HepG2 (cell line): ENCODE data around the gene TMEM95. TPM values are rescaled to one million over a fixed set of nuclear protein-coding genes. Genes with fewer than 3 reads are reported as not detected.

Experiments used
- ATF1 ChIP-seq: IDR thresholded peaks from 2 replicates; pipeline ENCODE4 v1.6.1; 2016; ENCODE audit warnings: mild to moderate bottlenecking, control low read depth
- EZH2 ChIP-seq: conservative IDR thresholded peaks from 2 replicates; pipeline ENCODE4 v1.6.1; 2012; ENCODE audit warnings: mild to moderate bottlenecking, low read depth, low read length, moderate library complexity
- HNRNPL ChIP-seq: fragments of 200-400 bp; formaldehyde crosslinking; IDR thresholded peaks from 2 replicates; pipeline ENCODE4 v1.6.1; 2017; ENCODE audit warnings: mild to moderate bottlenecking, low read depth, low read length
- MEIS1 ChIP-seq: sonication (generic); formaldehyde crosslinking; IDR thresholded peaks from 2 replicates; pipeline ENCODE4 v1.9.0; 2021; ENCODE audit warnings: mild to moderate bottlenecking, missing genetic modification reagents, moderate library complexity, borderline replicate concordance
- PRPF4 ChIP-seq: fragments of 200-400 bp; formaldehyde crosslinking; IDR thresholded peaks from 2 replicates; pipeline ENCODE4 v1.6.1; 2016; ENCODE audit warnings: low read length, low read depth; ENCODE audit not compliant: poor library complexity, severe bottlenecking
- PTBP1 ChIP-seq: fragments of 200-400 bp; formaldehyde crosslinking; IDR thresholded peaks from 2 replicates; pipeline ENCODE4 v1.6.1; 2018; ENCODE audit warnings: low read length, low read depth; ENCODE audit not compliant: poor library complexity, severe bottlenecking
- REXO4 ChIP-seq: sonication (generic); formaldehyde crosslinking; IDR thresholded peaks from 2 replicates; pipeline ENCODE4 v1.8.0; 2022; ENCODE audit warnings: missing genetic modification reagents, mild to moderate bottlenecking, borderline replicate concordance
- RFX1 ChIP-seq: fragments of 450-650 bp; IDR thresholded peaks from 2 replicates; pipeline ENCODE4 v1.6.1; 2017
- SP140L ChIP-seq: sonication (generic); formaldehyde crosslinking; IDR thresholded peaks from 2 replicates; pipeline ENCODE4 v1.4.0; 2020; ENCODE audit warnings: missing genetic modification reagents, borderline replicate concordance
- TCF7 ChIP-seq: sonication (generic); IDR thresholded peaks from 2 replicates; pipeline ENCODE4 v1.6.1; 2016; ENCODE audit warnings: antibody characterized with exemption, low read depth
- ZBTB21 ChIP-seq: sonication (generic); formaldehyde crosslinking; IDR thresholded peaks from 2 replicates; pipeline ENCODE4 v1.4.0; 2020; ENCODE audit warnings: missing genetic modification reagents
- ZIK1 ChIP-seq: sonication (generic); formaldehyde crosslinking; IDR thresholded peaks from 2 replicates; pipeline ENCODE4 v1.5.0; 2020; ENCODE audit warnings: mild to moderate bottlenecking, low read depth, missing genetic modification reagents, borderline replicate concordance
- ZNF224 ChIP-seq: sonication (generic); formaldehyde crosslinking; IDR thresholded peaks from 2 replicates; pipeline ENCODE4 v1.5.0; 2020; ENCODE audit warnings: mild to moderate bottlenecking, missing genetic modification reagents
- ZNF235 ChIP-seq: sonication (generic); formaldehyde crosslinking; IDR thresholded peaks from 2 replicates; pipeline ENCODE4 v1.8.1; 2023; ENCODE audit warnings: mild to moderate bottlenecking, missing genetic modification reagents, borderline replicate concordance
- ZNF446 ChIP-seq: sonication (generic); formaldehyde crosslinking; IDR thresholded peaks from 2 replicates; pipeline ENCODE4 v1.5.0; 2020; ENCODE audit warnings: mild to moderate bottlenecking, missing genetic modification reagents
- ZSCAN20 ChIP-seq: sonication (generic); formaldehyde crosslinking; IDR thresholded peaks from 2 replicates; pipeline ENCODE4 v1.4.0; 2020; ENCODE audit warnings: missing genetic modification reagents, mild to moderate bottlenecking, borderline replicate concordance
- polyA plus RNA-seq, 8 experiments: library from polyadenylated mRNA; depleted of rRNA in 3 of 8; stranded (reverse) in 7 of 8; unstranded in 1 of 8; fragments of >200 nt; fragmentation: Illumina TruSeq in 4 of 8; extraction: Trizol in 4 of 8; gene quantifications; 2 replicates each; pipeline versions ENCODE4 v1.2.1 to v1.2.3, GENCODE V29; 2011 to 2016; ENCODE audit warnings: low read depth in 4 of 8, missing spikeins in 1 of 8, mixed read lengths in 1 of 8; ENCODE audit not compliant: insufficient read depth in 1 of 8
- total RNA-seq, 5 experiments: library from RNA; depleted of rRNA; stranded (reverse); fragments of >200 nt; fragmentation: Illumina TruSeq; extraction: Trizol; gene quantifications; 2 replicates each; pipeline ENCODE4 v1.2.3, GENCODE V29; 2016; ENCODE audit warnings: low read depth in 1 of 5
- TF ChIP-seq, protein P1 (sequence below): sonication (generic); formaldehyde crosslinking; IDR thresholded peaks from 2 replicates; pipeline ENCODE4 v1.4.0; 2020; ENCODE audit warnings: missing genetic modification reagents, borderline replicate concordance
- TF ChIP-seq, protein P2 (sequence below): sonication (generic); formaldehyde crosslinking; IDR thresholded peaks from 2 replicates; pipeline ENCODE4 v1.8.0; 2022; ENCODE audit warnings: missing genetic modification reagents, mild to moderate bottlenecking, moderate library complexity, borderline replicate concordance
- TF ChIP-seq, protein P3 (sequence below): sonication (generic); formaldehyde crosslinking; IDR thresholded peaks from 2 replicates; pipeline ENCODE4 v1.8.0; 2022; ENCODE audit warnings: mild to moderate bottlenecking, missing genetic modification reagents, moderate library complexity
- TF ChIP-seq, protein P4 (sequence below): sonication (generic); formaldehyde crosslinking; IDR thresholded peaks from 2 replicates; pipeline ENCODE4 v1.4.0; 2020; ENCODE audit warnings: missing genetic modification reagents
- TF ChIP-seq, protein P5 (sequence below): IDR thresholded peaks from 2 replicates; pipeline ENCODE4 v1.6.1; 2016; ENCODE audit warnings: missing compliant biosample characterization, missing genetic modification reagents, borderline replicate concordance

The TMEM95 gene
- total and polyA plus RNA-seq, 2 of the 13 experiments (the other 11 are each of a cell fraction or from before 2014, with no cell fraction given), result not detected

DNA sequence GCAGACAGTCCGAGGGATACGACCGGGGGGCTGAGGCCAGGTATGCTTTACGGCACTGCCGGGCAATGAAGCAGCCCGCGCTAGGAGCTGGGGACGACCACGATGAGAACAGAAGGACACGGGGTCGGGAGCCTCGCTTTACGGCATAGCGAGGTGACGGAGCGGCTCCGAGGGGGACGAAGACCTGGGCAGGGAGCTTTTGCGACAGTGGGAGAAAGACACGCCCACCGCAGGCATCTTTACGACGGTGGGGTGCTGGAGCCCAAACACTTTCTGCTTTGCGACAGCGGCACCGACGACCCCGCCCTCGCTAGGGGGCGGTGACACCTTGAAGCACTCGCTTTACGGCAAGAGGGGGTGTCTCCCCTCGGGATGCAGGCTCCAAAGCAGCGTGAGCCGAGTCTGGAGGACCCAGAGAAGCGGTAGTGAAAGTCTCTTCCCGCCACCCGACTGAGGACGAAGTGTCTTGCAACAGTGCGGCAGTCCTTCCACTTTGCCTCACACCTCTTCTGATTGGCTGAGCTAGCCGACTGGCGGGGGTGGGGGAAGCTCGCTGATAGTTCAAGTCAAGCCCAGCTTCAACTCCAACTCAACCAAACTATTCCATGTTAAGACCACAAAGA, 25.5 kb upstream of the TMEM95 start (continued):
- TF ChIP-seq ZBTB21 (CRISPR knock-in tag) (no peak), ZNF235 (CRISPR knock-in tag) (no peak), MEIS1 (peak; percentile 64; the same call in 1 of the 2 replicates), ZNF224 (CRISPR knock-in tag) (no peak; the same call in 1 of the 2 replicates), PTBP1 (no peak), PRPF4 (no peak), SP140L (no peak), ZNF446 (CRISPR knock-in tag) (no peak), HNRNPL (no peak), REXO4 (CRISPR knock-in tag) (no peak), RFX1 (peak; percentile 74; the same call in 1 of the 2 replicates), ATF1 (CRISPR knock-in tag) (no peak), ZIK1 (CRISPR knock-in tag) (0 out of 2 replicates have a peak, but pooled peaks have one; percentile 40), EZH2 (no peak), ZSCAN20 (CRISPR knock-in tag) (no peak), TCF7 (no peak)
- TF ChIP-seq, protein P1, sequence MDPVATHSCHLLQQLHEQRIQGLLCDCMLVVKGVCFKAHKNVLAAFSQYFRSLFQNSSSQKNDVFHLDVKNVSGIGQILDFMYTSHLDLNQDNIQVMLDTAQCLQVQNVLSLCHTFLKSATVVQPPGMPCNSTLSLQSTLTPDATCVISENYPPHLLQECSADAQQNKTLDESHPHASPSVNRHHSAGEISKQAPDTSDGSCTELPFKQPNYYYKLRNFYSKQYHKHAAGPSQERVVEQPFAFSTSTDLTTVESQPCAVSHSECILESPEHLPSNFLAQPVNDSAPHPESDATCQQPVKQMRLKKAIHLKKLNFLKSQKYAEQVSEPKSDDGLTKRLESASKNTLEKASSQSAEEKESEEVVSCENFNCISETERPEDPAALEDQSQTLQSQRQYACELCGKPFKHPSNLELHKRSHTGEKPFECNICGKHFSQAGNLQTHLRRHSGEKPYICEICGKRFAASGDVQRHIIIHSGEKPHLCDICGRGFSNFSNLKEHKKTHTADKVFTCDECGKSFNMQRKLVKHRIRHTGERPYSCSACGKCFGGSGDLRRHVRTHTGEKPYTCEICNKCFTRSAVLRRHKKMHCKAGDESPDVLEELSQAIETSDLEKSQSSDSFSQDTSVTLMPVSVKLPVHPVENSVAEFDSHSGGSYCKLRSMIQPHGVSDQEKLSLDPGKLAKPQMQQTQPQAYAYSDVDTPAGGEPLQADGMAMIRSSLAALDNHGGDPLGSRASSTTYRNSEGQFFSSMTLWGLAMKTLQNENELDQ (CRISPR knock-in tag), result no peak
- TF ChIP-seq, protein P2, sequence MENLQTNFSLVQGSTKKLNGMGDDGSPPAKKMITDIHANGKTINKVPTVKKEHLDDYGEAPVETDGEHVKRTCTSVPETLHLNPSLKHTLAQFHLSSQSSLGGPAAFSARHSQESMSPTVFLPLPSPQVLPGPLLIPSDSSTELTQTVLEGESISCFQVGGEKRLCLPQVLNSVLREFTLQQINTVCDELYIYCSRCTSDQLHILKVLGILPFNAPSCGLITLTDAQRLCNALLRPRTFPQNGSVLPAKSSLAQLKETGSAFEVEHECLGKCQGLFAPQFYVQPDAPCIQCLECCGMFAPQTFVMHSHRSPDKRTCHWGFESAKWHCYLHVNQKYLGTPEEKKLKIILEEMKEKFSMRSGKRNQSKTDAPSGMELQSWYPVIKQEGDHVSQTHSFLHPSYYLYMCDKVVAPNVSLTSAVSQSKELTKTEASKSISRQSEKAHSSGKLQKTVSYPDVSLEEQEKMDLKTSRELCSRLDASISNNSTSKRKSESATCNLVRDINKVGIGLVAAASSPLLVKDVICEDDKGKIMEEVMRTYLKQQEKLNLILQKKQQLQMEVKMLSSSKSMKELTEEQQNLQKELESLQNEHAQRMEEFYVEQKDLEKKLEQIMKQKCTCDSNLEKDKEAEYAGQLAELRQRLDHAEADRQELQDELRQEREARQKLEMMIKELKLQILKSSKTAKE (CRISPR knock-in tag), result no peak
- TF ChIP-seq, protein P3, sequence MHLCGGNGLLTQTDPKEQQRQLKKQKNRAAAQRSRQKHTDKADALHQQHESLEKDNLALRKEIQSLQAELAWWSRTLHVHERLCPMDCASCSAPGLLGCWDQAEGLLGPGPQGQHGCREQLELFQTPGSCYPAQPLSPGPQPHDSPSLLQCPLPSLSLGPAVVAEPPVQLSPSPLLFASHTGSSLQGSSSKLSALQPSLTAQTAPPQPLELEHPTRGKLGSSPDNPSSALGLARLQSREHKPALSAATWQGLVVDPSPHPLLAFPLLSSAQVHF (CRISPR knock-in tag), result no peak
- TF ChIP-seq, protein P4, sequence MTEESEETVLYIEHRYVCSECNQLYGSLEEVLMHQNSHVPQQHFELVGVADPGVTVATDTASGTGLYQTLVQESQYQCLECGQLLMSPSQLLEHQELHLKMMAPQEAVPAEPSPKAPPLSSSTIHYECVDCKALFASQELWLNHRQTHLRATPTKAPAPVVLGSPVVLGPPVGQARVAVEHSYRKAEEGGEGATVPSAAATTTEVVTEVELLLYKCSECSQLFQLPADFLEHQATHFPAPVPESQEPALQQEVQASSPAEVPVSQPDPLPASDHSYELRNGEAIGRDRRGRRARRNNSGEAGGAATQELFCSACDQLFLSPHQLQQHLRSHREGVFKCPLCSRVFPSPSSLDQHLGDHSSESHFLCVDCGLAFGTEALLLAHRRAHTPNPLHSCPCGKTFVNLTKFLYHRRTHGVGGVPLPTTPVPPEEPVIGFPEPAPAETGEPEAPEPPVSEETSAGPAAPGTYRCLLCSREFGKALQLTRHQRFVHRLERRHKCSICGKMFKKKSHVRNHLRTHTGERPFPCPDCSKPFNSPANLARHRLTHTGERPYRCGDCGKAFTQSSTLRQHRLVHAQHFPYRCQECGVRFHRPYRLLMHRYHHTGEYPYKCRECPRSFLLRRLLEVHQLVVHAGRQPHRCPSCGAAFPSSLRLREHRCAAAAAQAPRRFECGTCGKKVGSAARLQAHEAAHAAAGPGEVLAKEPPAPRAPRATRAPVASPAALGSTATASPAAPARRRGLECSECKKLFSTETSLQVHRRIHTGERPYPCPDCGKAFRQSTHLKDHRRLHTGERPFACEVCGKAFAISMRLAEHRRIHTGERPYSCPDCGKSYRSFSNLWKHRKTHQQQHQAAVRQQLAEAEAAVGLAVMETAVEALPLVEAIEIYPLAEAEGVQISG, result peak; percentile 94
- TF ChIP-seq, protein P5, sequence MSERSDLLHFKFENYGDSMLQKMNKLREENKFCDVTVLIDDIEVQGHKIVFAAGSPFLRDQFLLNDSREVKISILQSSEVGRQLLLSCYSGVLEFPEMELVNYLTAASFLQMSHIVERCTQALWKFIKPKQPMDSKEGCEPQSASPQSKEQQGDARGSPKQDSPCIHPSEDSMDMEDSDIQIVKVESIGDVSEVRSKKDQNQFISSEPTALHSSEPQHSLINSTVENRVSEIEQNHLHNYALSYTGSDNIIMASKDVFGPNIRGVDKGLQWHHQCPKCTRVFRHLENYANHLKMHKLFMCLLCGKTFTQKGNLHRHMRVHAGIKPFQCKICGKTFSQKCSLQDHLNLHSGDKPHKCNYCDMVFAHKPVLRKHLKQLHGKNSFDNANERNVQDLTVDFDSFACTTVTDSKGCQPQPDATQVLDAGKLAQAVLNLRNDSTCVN (CRISPR knock-in tag), result no peak
